HUDEP-2 (cell line): Measurements from ENCODE around the gene USP17L12.
"Not testable (repeated sequence)": the region's sequence is repeated elsewhere in the genome, so short reads cannot be mapped to it uniquely, and the experiment has no call there.

Experiments
- DNase-seq, 76 experiments: peaks; one replicate each; lab custom pipeline; 2025; ENCODE audit not compliant: unreplicated experiment in 76 of 76; lab: John Stamatoyannopoulos, UW

The USP17L12 gene

GRCh38 chr4:9219852-9220251, at the start of gene USP17L12:
Gene USP17L12, plus strand, starts transcription at chr4:9220152. Its CDS starts 0 bp downstream, at chr4:9220152.
- DNase-seq = not testable (repeated sequence)

GRCh38 chr4:9210357-9210756, 9.6 kb upstream of the USP17L12 start, which contains the start of gene USP17L10:
Gene USP17L10, plus strand, starts transcription at chr4:9210657. Its CDS starts 0 bp downstream, at chr4:9210657.
- not testable (repeated sequence) for DNase-seq

GRCh38 chr4:9214701-9215100, 5.3 kb upstream of the USP17L12 start:
- not testable (repeated sequence) for DNase-seq

GRCh38 chr4:9215105-9215504, 4.8 kb upstream of the USP17L12 start, which contains the start of gene USP17L11:
Gene USP17L11, plus strand, starts transcription at chr4:9215405. Its CDS starts 0 bp downstream, at chr4:9215405.
- not testable (repeated sequence) for DNase-seq

- not testable (repeated sequence) for DNase-seq
Measured at GRCh38 chr4:9224596-9224995, 4.6 kb downstream of the USP17L12 start, which contains the start of gene USP17L13. Gene USP17L13, plus strand, starts transcription at chr4:9224896. Its CDS starts 0 bp downstream, at chr4:9224896.

GRCh38 chr4:9230249-9230648, 10.3 kb downstream of the USP17L12 start:
- not testable (repeated sequence) for DNase-seq

GRCh38 chr4:9234085-9234484, 14.1 kb downstream of the USP17L12 start, which contains the start of gene USP17L15:
Gene USP17L15, plus strand, starts transcription at chr4:9234385. Its CDS starts 0 bp downstream, at chr4:9234385.
- not testable (repeated sequence) for DNase-seq

- not testable (repeated sequence) for DNase-seq
Measured at GRCh38 chr4:9238461-9238860, 18.5 kb downstream of the USP17L12 start.

GRCh38 chr4:9243579-9243978, 23.6 kb downstream of the USP17L12 start, which contains the start of gene USP17L17:
Gene USP17L17, plus strand, starts transcription at chr4:9243879. Its CDS starts 0 bp downstream, at chr4:9243879.
- DNase-seq = not testable (repeated sequence)

GRCh38 chr4:9247953-9248680, 28.2 kb downstream of the USP17L12 start, which contains the start of gene USP17L18:
Gene USP17L18, plus strand, starts transcription at chr4:9248630. Its CDS starts 0 bp downstream, at chr4:9248630.
- not testable (repeated sequence) for DNase-seq

- not testable (repeated sequence) for DNase-seq
Measured at GRCh38 chr4:9253078-9253477, 33.1 kb downstream of the USP17L12 start, which contains the start of gene USP17L19. Gene USP17L19, plus strand, starts transcription at chr4:9253378. Its CDS starts 0 bp downstream, at chr4:9253378.

- DNase-seq = not testable (repeated sequence)
Measured at GRCh38 chr4:9257824-9258223, 37.9 kb downstream of the USP17L12 start, which contains the start of gene USP17L20. Gene USP17L20, plus strand, starts transcription at chr4:9258124. Its CDS starts 0 bp downstream, at chr4:9258124.

- DNase-seq = not testable (repeated sequence)
Measured at GRCh38 chr4:9262572-9262971, 42.6 kb downstream of the USP17L12 start, which contains the start of gene USP17L21. Gene USP17L21, plus strand, starts transcription at chr4:9262872. Its CDS starts 0 bp downstream, at chr4:9262872.

- DNase-seq = not testable (repeated sequence)
Measured at GRCh38 chr4:9267319-9267718, 47.4 kb downstream of the USP17L12 start, which contains the start of gene USP17L22. Gene USP17L22, plus strand, starts transcription at chr4:9267619. Its CDS starts 0 bp downstream, at chr4:9267619.
